Keratinocyte (primary cell): ENCODE measurements around the gene ADGRB3.

ENCODE experiments used
- EZH2 ChIP-seq: IDR thresholded peaks from one replicate; pipeline ENCODE4 v1.6.1; 2012; ENCODE audit warnings: inconsistent platforms, mild to moderate bottlenecking, low read length, moderate library complexity
- TF ChIP-seq, protein P1 (sequence below), 3 experiments: IDR thresholded peaks in 1 of 3; conservative IDR thresholded peaks in 1 of 3; optimal IDR thresholded peaks in 1 of 3; 2 replicates in 2 of 3; 3 replicates in 1 of 3; pipeline versions ENCODE3 to v1.5.1; 2011; ENCODE audit warnings: low read length in 3 of 3, mild to moderate bottlenecking in 3 of 3, moderate library complexity in 2 of 3, control low read depth in 1 of 3, inconsistent platforms in 1 of 3; ENCODE audit not compliant: insufficient read depth in 2 of 3; ENCODE audit errors: extremely low read depth in 1 of 3

DNA sequence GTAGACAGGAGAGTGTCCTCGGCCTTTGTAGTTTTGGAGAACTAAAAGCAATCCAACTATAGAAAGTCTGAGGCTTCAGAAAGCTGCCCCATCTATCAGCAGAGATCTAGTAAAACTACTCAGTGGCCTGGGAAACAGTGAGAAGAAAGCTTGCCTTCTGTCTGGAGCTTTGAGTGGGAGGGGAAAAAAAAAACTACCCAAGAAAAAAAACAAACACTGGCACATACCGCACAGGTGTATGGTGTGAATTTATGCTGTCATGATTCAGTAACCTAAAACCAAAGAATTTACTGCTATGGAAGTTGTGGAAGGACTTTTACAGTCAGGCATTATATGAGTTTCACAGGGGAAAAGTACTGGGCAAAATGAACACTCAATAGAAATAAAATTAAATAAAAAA is 280.5 kb downstream of the ADGRB3 start:
- TF ChIP-seq, protein P1, sequence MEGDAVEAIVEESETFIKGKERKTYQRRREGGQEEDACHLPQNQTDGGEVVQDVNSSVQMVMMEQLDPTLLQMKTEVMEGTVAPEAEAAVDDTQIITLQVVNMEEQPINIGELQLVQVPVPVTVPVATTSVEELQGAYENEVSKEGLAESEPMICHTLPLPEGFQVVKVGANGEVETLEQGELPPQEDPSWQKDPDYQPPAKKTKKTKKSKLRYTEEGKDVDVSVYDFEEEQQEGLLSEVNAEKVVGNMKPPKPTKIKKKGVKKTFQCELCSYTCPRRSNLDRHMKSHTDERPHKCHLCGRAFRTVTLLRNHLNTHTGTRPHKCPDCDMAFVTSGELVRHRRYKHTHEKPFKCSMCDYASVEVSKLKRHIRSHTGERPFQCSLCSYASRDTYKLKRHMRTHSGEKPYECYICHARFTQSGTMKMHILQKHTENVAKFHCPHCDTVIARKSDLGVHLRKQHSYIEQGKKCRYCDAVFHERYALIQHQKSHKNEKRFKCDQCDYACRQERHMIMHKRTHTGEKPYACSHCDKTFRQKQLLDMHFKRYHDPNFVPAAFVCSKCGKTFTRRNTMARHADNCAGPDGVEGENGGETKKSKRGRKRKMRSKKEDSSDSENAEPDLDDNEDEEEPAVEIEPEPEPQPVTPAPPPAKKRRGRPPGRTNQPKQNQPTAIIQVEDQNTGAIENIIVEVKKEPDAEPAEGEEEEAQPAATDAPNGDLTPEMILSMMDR (optimal IDR thresholded peaks at IDR 0.05 in 1 of 3, IDR thresholded peaks at IDR 0.05 in 1 of 3, conservative IDR thresholded peaks at IDR 0.05 in 1 of 3; ENCODE audit: extremely low read depth in 1 of 3, insufficient read depth in 2 of 3, low read length in 3 of 3): no peak
- TF ChIP-seq EZH2: no peak
